ENCODE measurements around the gene PHKG1.
A peak's percentile ranks its signal among the peaks of the same experiment; 100 is the strongest.
"Not testable (repeated sequence)": the region's sequence is repeated elsewhere in the genome, so short reads cannot be mapped to it uniquely, and the experiment has no call there.

The PHKG1 gene

GRCh38 chr7:56092789-56093531, at the start of gene PHKG1:
Gene PHKG1 (minus strand): TSS chr7:56092952. CDS start chr7:56088941, 4,011 bp downstream.
- H3K27ac Mint-ChIP-seq, result no peak within 1 kb of the TSS
- no peaks in the 10 kb centered on the region for H3K27me3 Mint-ChIP-seq
- no peaks in the 10 kb centered on the region for H3K4me1 Mint-ChIP-seq
- no peaks in the 10 kb centered on the region for H3K9me3 Mint-ChIP-seq
- H3K4me3 Mint-ChIP-seq, result no peak within 1 kb of the TSS
- peaks cover 4% of the 10 kb centered on the region for H3K36me3 Mint-ChIP-seq

GRCh38 chr7:56131062-56131461, 38.3 kb upstream of the PHKG1 start:
- H3K27ac Mint-ChIP-seq, H3K4me1 Mint-ChIP-seq, H3K4me3 Mint-ChIP-seq, H3K36me3 Mint-ChIP-seq, H3K9me3 Mint-ChIP-seq, H3K27me3 Mint-ChIP-seq: not testable (repeated sequence)

DNA sequence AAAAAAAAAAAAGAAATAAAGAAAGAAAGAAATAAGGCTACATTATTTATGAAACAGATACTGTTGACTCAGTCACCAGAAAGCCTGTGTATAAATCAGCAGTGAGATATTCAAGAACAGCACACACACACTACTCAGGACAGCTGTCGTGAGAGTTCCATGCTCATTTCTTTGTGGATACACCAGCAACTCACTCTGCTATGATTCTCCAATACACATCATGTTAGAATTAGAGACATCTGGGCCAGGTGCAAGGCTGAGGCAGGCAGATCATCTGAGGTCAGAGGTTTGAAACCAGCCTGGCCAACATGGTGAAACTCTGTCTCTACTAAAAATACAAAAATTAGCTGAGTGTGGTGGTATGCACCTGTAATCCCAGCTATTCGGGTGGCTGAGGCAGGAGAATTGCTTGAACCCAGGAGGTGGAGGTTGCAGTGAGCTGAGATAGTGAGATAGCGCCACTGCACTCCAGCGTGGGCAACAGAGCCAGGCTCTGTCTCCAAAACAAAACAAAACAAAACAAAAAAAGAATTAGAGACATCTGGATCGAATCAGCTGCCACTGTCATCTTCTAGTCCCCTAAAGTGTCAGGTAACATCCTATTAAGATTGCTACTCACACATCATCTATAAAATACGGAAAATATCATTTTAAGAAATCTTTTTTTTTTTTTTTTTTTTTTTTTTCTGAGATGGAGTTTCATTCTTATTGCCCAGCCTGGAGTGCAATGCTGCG, 34.7 kb upstream of the PHKG1 start:
- H3K27me3 Mint-ChIP-seq, result no peaks in the 10 kb centered on the region
- H3K27ac Mint-ChIP-seq, result no peak overlapping the region
- H3K36me3 Mint-ChIP-seq, result no peaks in the 10 kb centered on the region
- no peaks in the 10 kb centered on the region for H3K9me3 Mint-ChIP-seq
- H3K4me1 Mint-ChIP-seq, result no peaks in the 10 kb centered on the region
- no peak overlapping the region for H3K4me3 Mint-ChIP-seq

GRCh38 chr7:56125831-56126230, 33.1 kb upstream of the PHKG1 start:
- no peaks in the 10 kb centered on the region for H3K4me1 Mint-ChIP-seq
- no peaks in the 10 kb centered on the region for H3K27me3 Mint-ChIP-seq
- H3K36me3 Mint-ChIP-seq, result no peaks in the 10 kb centered on the region
- H3K4me3 Mint-ChIP-seq, result no peak overlapping the region
- H3K27ac Mint-ChIP-seq, result no peak overlapping the region
- no peaks in the 10 kb centered on the region for H3K9me3 Mint-ChIP-seq

DNA sequence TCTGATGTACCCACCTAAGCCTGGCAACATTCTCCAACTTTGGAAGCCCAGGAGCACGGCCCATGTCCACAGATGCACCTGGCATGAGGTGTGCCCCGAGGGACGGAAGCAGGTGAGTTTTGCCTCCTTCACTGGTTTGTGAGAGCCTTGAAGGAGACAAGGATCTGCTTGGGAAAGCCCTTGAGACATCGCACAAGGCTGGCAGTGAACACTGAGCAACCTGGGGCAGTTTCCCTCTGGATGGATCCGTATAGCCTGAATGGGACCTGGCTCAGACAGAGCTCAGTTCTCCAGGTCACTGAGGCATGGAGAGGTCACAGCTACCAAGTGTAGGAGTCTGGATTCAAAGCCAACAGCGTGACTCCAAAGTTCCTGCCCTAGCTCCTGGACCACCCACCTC, 32.2 kb upstream of the PHKG1 start:
- no peaks in the 10 kb centered on the region for H3K9me3 Mint-ChIP-seq
- no peak overlapping the region for H3K4me3 Mint-ChIP-seq
- no peaks in the 10 kb centered on the region for H3K27me3 Mint-ChIP-seq
- H3K36me3 Mint-ChIP-seq, result no peaks in the 10 kb centered on the region
- H3K4me1 Mint-ChIP-seq, result no peaks in the 10 kb centered on the region
- H3K27ac Mint-ChIP-seq, result no peak overlapping the region

DNA sequence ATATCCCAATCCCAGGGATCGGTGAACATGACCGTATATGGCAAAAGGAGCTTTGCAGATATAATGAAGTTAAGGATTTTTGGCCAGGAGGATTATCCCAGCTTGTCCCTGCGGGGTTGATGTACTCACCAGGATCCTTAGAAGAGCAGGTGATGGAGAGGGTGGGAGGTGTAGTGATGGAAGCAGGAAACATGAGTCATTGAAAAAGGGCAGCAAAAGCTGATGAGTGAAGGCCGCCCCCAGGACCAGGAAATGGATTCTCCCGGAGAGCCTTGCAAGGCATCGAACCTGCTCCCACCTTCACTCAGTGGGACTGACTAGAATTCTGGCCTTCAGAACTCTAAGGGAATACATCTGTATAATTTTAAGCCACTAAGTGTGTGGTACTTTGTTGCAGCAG, 28.7 kb upstream of the PHKG1 start:
- Mint-ChIP-seq H3K9me3 (no peaks in the 10 kb centered on the region), H3K36me3 (no peaks in the 10 kb centered on the region), H3K27me3 (peaks cover 12% of the 10 kb centered on the region), H3K4me1 (no peaks in the 10 kb centered on the region), H3K27ac (no peak overlapping the region), H3K4me3 (no peak overlapping the region)

- Mint-ChIP-seq H3K27me3 (peaks cover 16% of the 10 kb centered on the region), H3K27ac (no peak within 1 kb of the TSS), H3K4me1 (no peaks in the 10 kb centered on the region), H3K9me3 (no peaks in the 10 kb centered on the region), H3K4me3 (peak within 1 kb of the TSS; percentile 51), H3K36me3 (no peaks in the 10 kb centered on the region)
Observed at GRCh38 chr7:56115852-56116538, 23.2 kb upstream of the PHKG1 start, which contains the start of gene NUPR2. Gene NUPR2 (minus strand): TSS chr7:56116417. CDS start chr7:56116314, 103 bp downstream.

DNA sequence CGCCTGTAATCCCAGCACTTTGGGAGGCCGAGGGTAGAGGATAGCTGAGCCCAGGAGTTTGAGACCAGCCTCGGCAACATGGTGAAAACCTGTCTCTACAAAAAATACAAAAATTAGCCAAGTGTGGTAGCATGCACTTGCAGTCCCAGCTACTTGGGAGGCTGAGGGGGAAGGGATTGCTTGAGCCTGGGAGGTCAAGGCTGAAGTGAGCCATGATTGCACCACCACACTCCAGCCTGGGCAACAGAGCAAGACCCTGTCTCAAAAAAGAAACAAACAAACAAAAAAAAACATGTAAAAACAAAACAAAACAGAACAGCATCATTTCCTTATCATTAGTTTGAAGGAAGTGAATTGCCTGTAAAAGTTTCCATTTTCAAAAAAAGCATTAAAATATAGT, 19.5 kb upstream of the PHKG1 start:
- H3K27me3 Mint-ChIP-seq, result not testable (repeated sequence)

GRCh38 chr7:56110611-56111010, 17.9 kb upstream of the PHKG1 start:
- Mint-ChIP-seq H3K27ac (no peak overlapping the region), H3K4me3 (no peak overlapping the region)

More for the DNA sequence above, 19.5 kb upstream of the PHKG1 start:
- H3K4me1 Mint-ChIP-seq, H3K4me3 Mint-ChIP-seq, H3K9me3 Mint-ChIP-seq, H3K36me3 Mint-ChIP-seq, H3K27ac Mint-ChIP-seq: not testable (repeated sequence)

DNA sequence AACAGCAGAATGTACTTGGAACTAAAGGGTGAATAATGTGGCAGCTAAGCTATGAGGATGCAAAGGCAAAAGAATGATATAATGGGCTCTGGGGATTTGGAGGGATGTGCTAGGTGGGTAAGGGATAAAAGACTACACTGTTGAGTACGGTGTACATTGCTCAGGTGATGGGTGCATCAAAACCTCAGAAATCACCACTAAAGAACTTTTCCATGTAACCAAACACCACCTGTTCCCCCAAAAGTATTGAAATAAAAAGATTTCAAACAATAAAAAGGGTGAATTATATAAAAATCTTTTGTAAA, 15.2 kb upstream of the PHKG1 start:
- H3K4me3 Mint-ChIP-seq, result peak overlapping the region; percentile 97
- H3K36me3 Mint-ChIP-seq, result peaks cover 12% of the 10 kb centered on the region
- H3K27me3 Mint-ChIP-seq, result no peaks in the 10 kb centered on the region
- no peaks in the 10 kb centered on the region for H3K9me3 Mint-ChIP-seq
- peaks cover 28% of the 10 kb centered on the region for H3K4me1 Mint-ChIP-seq
- H3K27ac Mint-ChIP-seq, result no peak overlapping the region

More at GRCh38 chr7:56110611-56111010, 17.9 kb upstream of the PHKG1 start:
- H3K9me3 Mint-ChIP-seq, result no peaks in the 10 kb centered on the region
- peaks cover 8% of the 10 kb centered on the region for H3K36me3 Mint-ChIP-seq
- peaks cover 2% of the 10 kb centered on the region for H3K27me3 Mint-ChIP-seq
- H3K4me1 Mint-ChIP-seq, result peaks cover 17% of the 10 kb centered on the region

DNA sequence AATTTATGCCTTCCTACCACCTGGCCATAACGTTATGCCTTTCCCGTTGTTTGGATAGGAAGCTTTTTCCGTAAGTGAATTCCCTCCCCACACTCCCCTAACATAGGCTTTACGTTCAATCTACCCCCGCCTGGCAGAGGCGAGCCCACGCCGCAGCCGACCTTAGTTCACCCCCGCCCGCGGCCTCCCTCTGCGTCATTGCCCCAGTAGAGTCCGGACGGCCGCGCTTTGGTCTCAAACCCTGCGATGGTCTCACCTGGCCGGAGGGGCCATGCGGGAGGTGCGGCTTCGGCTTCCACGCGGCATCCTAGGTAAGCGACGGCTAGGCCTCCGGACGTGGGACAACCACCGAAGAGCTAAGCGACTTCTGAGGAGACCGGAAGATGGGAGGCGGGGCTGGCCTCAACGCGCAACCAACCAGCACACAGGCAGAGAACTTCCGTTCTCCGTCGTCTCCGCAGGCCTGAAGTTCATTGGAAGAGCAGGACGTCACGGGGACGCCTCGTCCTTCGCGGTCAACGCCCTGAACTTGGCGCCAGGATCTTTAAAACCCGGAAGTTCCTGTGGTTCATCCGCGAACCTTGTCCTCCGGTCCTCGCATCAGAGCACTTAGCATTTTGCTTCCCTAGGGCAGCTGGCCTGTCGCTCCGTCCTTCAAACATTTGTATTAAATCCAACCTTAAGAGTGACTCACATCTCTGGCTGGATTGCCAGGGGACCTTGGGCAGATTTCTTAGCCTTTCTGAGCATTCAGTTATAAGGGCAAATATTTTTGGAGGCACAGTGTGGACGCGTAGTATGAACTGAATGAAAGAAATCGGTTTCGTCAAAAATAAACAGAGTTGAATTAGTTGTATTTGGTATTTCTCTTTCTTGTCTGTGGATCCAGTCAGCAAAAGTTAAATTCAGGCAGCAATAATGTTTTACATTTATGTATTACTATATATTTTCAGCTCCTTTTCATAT, 13.6 kb upstream of the PHKG1 start, which contains the start of gene CHCHD2:
TSS of gene CHCHD2 (minus strand) at position 369 of the 966 bp plus-strand sequence. CDS start at position 306, 63 bp downstream.
- peaks cover 30% of the 10 kb centered on the region for H3K4me1 Mint-ChIP-seq
- no peaks in the 10 kb centered on the region for H3K9me3 Mint-ChIP-seq
- peaks cover 12% of the 10 kb centered on the region for H3K36me3 Mint-ChIP-seq
- H3K27me3 Mint-ChIP-seq, result no peaks in the 10 kb centered on the region
- H3K4me3 Mint-ChIP-seq, result peak within 1 kb of the TSS; percentile 97
- peak within 1 kb of the TSS; percentile 99 for H3K27ac Mint-ChIP-seq

- Mint-ChIP-seq H3K27me3 (no peaks in the 10 kb centered on the region), H3K36me3 (peaks cover 14% of the 10 kb centered on the region), H3K9me3 (no peaks in the 10 kb centered on the region), H3K27ac (peak overlapping the region; percentile 99), H3K4me1 (peaks cover 34% of the 10 kb centered on the region), H3K4me3 (peak overlapping the region; percentile 97)
Observed at GRCh38 chr7:56105508-56105907, 12.8 kb upstream of the PHKG1 start.

- H3K4me3 Mint-ChIP-seq, H3K27ac Mint-ChIP-seq, H3K9me3 Mint-ChIP-seq, H3K27me3 Mint-ChIP-seq: not testable (repeated sequence)
- Mint-ChIP-seq H3K36me3 (peaks cover 16% of the 10 kb centered on the region), H3K4me1 (peaks cover 34% of the 10 kb centered on the region)
Observed at GRCh38 chr7:56104138-56104537, 11.4 kb upstream of the PHKG1 start.

DNA sequence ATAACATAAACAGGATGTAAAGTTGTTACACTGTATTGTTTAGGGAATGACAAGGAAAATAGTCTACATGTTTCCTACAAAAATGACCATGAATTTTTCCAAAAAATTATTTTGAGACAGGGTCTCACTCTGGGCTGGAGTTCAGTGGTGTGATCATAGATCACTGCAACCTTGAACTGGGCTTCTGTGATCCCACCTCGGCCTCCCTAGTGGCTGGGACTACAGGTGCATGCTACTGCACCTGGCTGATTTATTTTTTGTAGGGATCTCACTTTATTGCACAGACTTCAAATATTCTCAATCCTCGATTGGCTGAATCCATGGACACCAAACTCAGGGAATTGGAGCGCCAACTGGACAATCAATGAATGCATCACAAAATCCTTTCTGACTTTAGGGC, 6.9 kb upstream of the PHKG1 start:
- Mint-ChIP-seq H3K27me3 (no peaks in the 10 kb centered on the region), H3K4me1 (peaks cover 12% of the 10 kb centered on the region), H3K4me3 (no peak overlapping the region), H3K36me3 (peaks cover 9% of the 10 kb centered on the region), H3K9me3 (no peaks in the 10 kb centered on the region), H3K27ac (peak overlapping the region; percentile 73)
